CD8-positive, alpha-beta memory T cell (primary cell): ENCODE data around the gene BACE2. TPM values are rescaled to one million over a fixed set of nuclear protein-coding genes. Genes with fewer than 3 reads are reported as not detected.

ENCODE experiments used
- CTCF ChIA-PET: fragments of 350-600 bp; sonication (Branson Sonifier 250); formaldehyde crosslinking; loops from one replicate; lab custom pipeline; 2021; ENCODE audit warnings: antibody characterized with exemption; lab: Charles Lee
- POLR2A ChIA-PET: fragments of 350-600 bp; sonication (Branson Sonifier 250); formaldehyde crosslinking; loops from one replicate; lab custom pipeline; 2021; ENCODE audit warnings: antibody characterized with exemption; lab: Charles Lee
- DNase-seq, 5 donors: peaks; one replicate each; pipeline versions ENCODE4 v3.0.0 to v3.0.0-alpha.2; 2020 to 2022; ENCODE audit warnings: mixed read lengths in 1 of 5
- H3K27ac ChIP-seq: one replicate; pipeline ENCODE4 v1.7.0; 2013; ENCODE audit warnings: low read depth, mild to moderate bottlenecking, low read length, moderate library complexity
- H3K27me3 ChIP-seq: 2 replicates; pipeline ENCODE4 v1.7.0; 2013; ENCODE audit warnings: low read length, mild to moderate bottlenecking; ENCODE audit not compliant: insufficient read depth, poor library complexity, severe bottlenecking
- H3K36me3 ChIP-seq: 2 replicates; pipeline ENCODE4 v1.7.0; 2013; ENCODE audit warnings: mild to moderate bottlenecking, low read length, moderate library complexity; ENCODE audit not compliant: insufficient read depth
- H3K4me1 ChIP-seq: 2 replicates; pipeline ENCODE4 v1.7.0; 2013; ENCODE audit warnings: mild to moderate bottlenecking, low read length, moderate library complexity; ENCODE audit not compliant: insufficient read depth
- H3K4me3 ChIP-seq: 2 replicates; pipeline ENCODE4 v1.7.0; 2013; ENCODE audit warnings: mild to moderate bottlenecking, low read length
- H3K9me3 ChIP-seq: 2 replicates; pipeline ENCODE4 v1.7.0; 2013; ENCODE audit warnings: mild to moderate bottlenecking, low read length
- H3K27ac Mint-ChIP-seq, 8 donors: one replicate each; pipeline ENCODE4 v1.8.0; 2020 to 2021; ENCODE audit warnings: mixed read lengths in 8 of 8, mild to moderate bottlenecking in 6 of 8, inconsistent platforms in 3 of 8, moderate library complexity in 3 of 8
- H3K27me3 Mint-ChIP-seq, 2 donors: one replicate each; pipeline ENCODE4 v1.8.0; 2020 to 2021; ENCODE audit warnings: mixed read lengths in 2 of 2, mild to moderate bottlenecking in 1 of 2, moderate library complexity in 1 of 2
- H3K36me3 Mint-ChIP-seq, 3 donors: one replicate each; pipeline ENCODE4 v1.8.0; 2020 to 2021; ENCODE audit warnings: mixed read lengths in 3 of 3, inconsistent platforms in 1 of 3, mild to moderate bottlenecking in 1 of 3
- H3K4me1 Mint-ChIP-seq, 3 donors: one replicate each; pipeline ENCODE4 v1.8.0; 2020 to 2021; ENCODE audit warnings: mixed read lengths in 3 of 3, inconsistent platforms in 1 of 3, mild to moderate bottlenecking in 1 of 3
- H3K4me3 Mint-ChIP-seq, 7 donors: one replicate each; pipeline ENCODE4 v1.8.0; 2020 to 2021; ENCODE audit warnings: mixed read lengths in 7 of 7, mild to moderate bottlenecking in 6 of 7, moderate library complexity in 4 of 7, inconsistent platforms in 2 of 7
- H3K9me3 Mint-ChIP-seq, 5 donors: one replicate each; pipeline ENCODE4 v1.8.0; 2020 to 2022; ENCODE audit warnings: mixed read lengths in 5 of 5, mild to moderate bottlenecking in 3 of 5, moderate library complexity in 2 of 5, inconsistent platforms in 1 of 5
- polyA plus RNA-seq: library from polyadenylated mRNA; unstranded; fragments of 300-500 nt; fragmentation: Illumina TruSeq; gene quantifications from one replicate; pipeline ENCODE4 v1.2.3, GENCODE V29; 2021
- total RNA-seq, 2 experiments: library from RNA; stranded (reverse); gene quantifications; one replicate each; pipeline ENCODE4 v1.2.3, GENCODE V29; 2021

The BACE2 gene
- total and polyA plus RNA-seq, 3 experiments from 2014 or later, result 0.44 to 1.1 (median 0.58) TPM

GRCh38 chr21:41289431-41289830, 121.5 kb downstream of the BACE2 start:
- peaks cover 11 to 29% of the 10 kb centered on the region in 2 donors for H3K27me3 Mint-ChIP-seq
- no peak for DNase-seq
- no peak overlapping the region for H3K27ac Mint-ChIP-seq
- H3K36me3 ChIP-seq, result no peaks in the 10 kb centered on the region
- no peaks in the 10 kb centered on the region for H3K4me1 ChIP-seq
- ChIA-PET CTCF (no interaction called here), POLR2A (no interaction called here)
- H3K36me3 Mint-ChIP-seq, result no peaks in the 10 kb centered on the region
- peaks cover 4% of the 10 kb centered on the region for H3K27me3 ChIP-seq
- H3K4me3 Mint-ChIP-seq, result no peak overlapping the region
- H3K4me1 Mint-ChIP-seq, result peaks cover 3 to 11% (median 8%) of the 10 kb centered on the region in 3 donors
- no peaks in the 10 kb centered on the region for H3K9me3 ChIP-seq
- no peaks in the 10 kb centered on the region for H3K9me3 Mint-ChIP-seq
- no peak overlapping the region for H3K27ac ChIP-seq
- H3K4me3 ChIP-seq, result no peak overlapping the region

GRCh38 chr21:41290106-41290799, 122.3 kb downstream of the BACE2 start:
- peaks cover 14 to 38% of the 10 kb centered on the region in 2 donors for H3K27me3 Mint-ChIP-seq

DNA sequence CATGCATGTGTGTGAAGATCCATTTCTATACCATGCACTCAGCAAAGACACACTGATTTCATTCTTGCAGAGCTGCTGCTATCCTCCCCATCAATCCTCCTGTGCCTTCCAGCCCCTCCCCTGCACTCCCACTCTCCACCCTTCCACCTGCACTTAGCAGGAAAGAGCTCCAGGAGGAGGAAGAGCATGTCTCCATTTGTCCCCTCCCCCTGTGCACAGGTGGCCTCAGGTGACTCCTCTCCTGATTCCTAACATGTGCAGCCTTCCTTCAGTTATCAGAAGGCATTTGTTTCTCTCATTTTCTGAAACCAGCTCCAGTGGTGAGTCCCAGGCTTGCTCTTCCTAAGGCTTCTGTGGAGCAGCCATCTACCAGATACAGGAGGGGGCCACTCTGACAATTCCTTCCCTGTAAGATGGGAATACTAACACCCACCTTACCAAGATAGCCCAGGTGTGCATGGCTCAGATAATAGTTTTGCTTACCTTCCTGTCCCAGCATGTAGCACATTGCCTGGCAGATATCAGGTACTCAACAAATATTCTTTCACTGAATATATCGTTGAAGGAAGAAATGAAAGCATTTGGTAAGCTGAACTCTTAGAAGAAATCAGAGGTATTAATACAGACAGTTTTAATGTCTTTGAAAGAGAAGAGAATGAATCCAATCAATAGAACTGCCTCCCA, 126.7 kb downstream of the BACE2 start:
- Mint-ChIP-seq H3K27ac (no peak overlapping the region), H3K36me3 (no peaks in the 10 kb centered on the region), H3K4me1 (peaks cover 3 to 11% (median 8%) of the 10 kb centered on the region in 3 donors), H3K4me3 (no peak overlapping the region), H3K9me3 (no peaks in the 10 kb centered on the region), H3K27me3 (peaks cover 27 to 61% of the 10 kb centered on the region in 2 donors)
- ChIA-PET CTCF (interaction anchor here (1.9 kb wide), 1 partner anchor 11 kb away, joined by 5 read pairs; no protein-coding TSS in a partner anchor), POLR2A (no interaction called here)
- H3K27me3 ChIP-seq, result peaks cover 4% of the 10 kb centered on the region
- DNase-seq, result no peak
- no peaks in the 10 kb centered on the region for H3K9me3 ChIP-seq
- H3K36me3 ChIP-seq, result no peaks in the 10 kb centered on the region
- no peak overlapping the region for H3K27ac ChIP-seq
- no peaks in the 10 kb centered on the region for H3K4me1 ChIP-seq
- no peak overlapping the region for H3K4me3 ChIP-seq

More at GRCh38 chr21:41290106-41290799, 122.3 kb downstream of the BACE2 start:
- Histone ChIP-seq H3K27ac (no peak overlapping the region), H3K4me1 (no peaks in the 10 kb centered on the region), H3K4me3 (no peak overlapping the region), H3K36me3 (no peaks in the 10 kb centered on the region), H3K9me3 (no peaks in the 10 kb centered on the region), H3K27me3 (peaks cover 4% of the 10 kb centered on the region)
- H3K36me3 Mint-ChIP-seq, result no peaks in the 10 kb centered on the region
- peaks cover 3 to 11% (median 8%) of the 10 kb centered on the region in 3 donors for H3K4me1 Mint-ChIP-seq
- no peak for DNase-seq
- CTCF ChIA-PET, result no interaction called here
- H3K4me3 Mint-ChIP-seq, result no peak overlapping the region
- no peaks in the 10 kb centered on the region for H3K9me3 Mint-ChIP-seq
- POLR2A ChIA-PET, result no interaction called here
- no peak overlapping the region for H3K27ac Mint-ChIP-seq

- Histone ChIP-seq H3K36me3 (no peaks in the 10 kb centered on the region), H3K27me3 (peaks cover 4% of the 10 kb centered on the region), H3K27ac (no peak overlapping the region), H3K4me3 (no peak overlapping the region), H3K9me3 (no peaks in the 10 kb centered on the region), H3K4me1 (no peaks in the 10 kb centered on the region)
- H3K4me1 Mint-ChIP-seq, result peaks cover 3 to 11% (median 8%) of the 10 kb centered on the region in 3 donors
- no peak overlapping the region for H3K27ac Mint-ChIP-seq
- peaks cover 0 to 2% (median 0%) of the 10 kb centered on the region in 5 donors for H3K9me3 Mint-ChIP-seq
- no peaks in the 10 kb centered on the region for H3K36me3 Mint-ChIP-seq
- H3K4me3 Mint-ChIP-seq, result no peak overlapping the region
- POLR2A ChIA-PET, result no interaction called here
- no peak for DNase-seq
- CTCF ChIA-PET, result interaction anchor here (1.9 kb wide), 1 partner anchor 12 kb away, joined by 5 read pairs; no protein-coding TSS in a partner anchor
- peaks cover 23 to 57% of the 10 kb centered on the region in 2 donors for H3K27me3 Mint-ChIP-seq
Measured at GRCh38 chr21:41295721-41296254, 127.8 kb downstream of the BACE2 start.

DNA sequence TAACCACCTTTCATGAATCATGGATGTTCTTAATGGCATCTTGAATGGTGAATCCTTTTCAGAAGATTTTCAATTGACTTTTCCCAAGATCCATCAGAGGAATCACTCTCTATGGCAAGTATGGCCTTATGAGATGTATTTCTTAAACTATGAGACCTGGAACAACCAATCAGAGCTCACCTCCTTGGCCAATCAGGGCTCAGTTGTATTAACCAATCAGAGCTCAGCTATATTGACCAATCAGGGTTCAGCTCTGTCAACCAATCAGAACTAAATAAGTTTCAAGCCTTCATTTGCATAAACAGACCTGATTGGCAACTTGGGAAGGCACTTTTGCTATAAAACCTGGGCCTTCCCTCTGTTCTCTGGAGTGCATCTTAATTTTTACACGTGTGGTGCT, 135.0 kb downstream of the BACE2 start:
- no peaks in the 10 kb centered on the region for H3K4me1 Mint-ChIP-seq
- CTCF ChIA-PET, result no interaction called here
- H3K9me3 Mint-ChIP-seq, result peaks cover 0 to 3% (median 0%) of the 10 kb centered on the region in 5 donors
- Histone ChIP-seq H3K4me3 (no peak overlapping the region), H3K27me3 (no peaks in the 10 kb centered on the region), H3K9me3 (no peaks in the 10 kb centered on the region), H3K36me3 (no peaks in the 10 kb centered on the region), H3K4me1 (no peaks in the 10 kb centered on the region), H3K27ac (no peak overlapping the region)
- no peaks in the 10 kb centered on the region for H3K36me3 Mint-ChIP-seq
- H3K27me3 Mint-ChIP-seq, result peaks cover 16 to 19% of the 10 kb centered on the region in 2 donors
- DNase-seq, result no peak
- H3K27ac Mint-ChIP-seq, result no peak overlapping the region
- POLR2A ChIA-PET, result no interaction called here
- no peak overlapping the region for H3K4me3 Mint-ChIP-seq

- Histone ChIP-seq H3K27me3 (no peaks in the 10 kb centered on the region), H3K4me3 (no peak overlapping the region), H3K36me3 (no peaks in the 10 kb centered on the region), H3K9me3 (no peaks in the 10 kb centered on the region), H3K4me1 (no peaks in the 10 kb centered on the region), H3K27ac (no peak overlapping the region)
- ChIA-PET CTCF (no interaction called here), POLR2A (no interaction called here)
- H3K9me3 Mint-ChIP-seq, result peaks cover 0 to 3% (median 0%) of the 10 kb centered on the region in 5 donors
- peaks cover 9 to 14% of the 10 kb centered on the region in 2 donors for H3K27me3 Mint-ChIP-seq
- DNase-seq, result no peak
- H3K4me1 Mint-ChIP-seq, result no peaks in the 10 kb centered on the region
- H3K4me3 Mint-ChIP-seq, result no peak overlapping the region
- H3K36me3 Mint-ChIP-seq, result no peaks in the 10 kb centered on the region
- no peak overlapping the region for H3K27ac Mint-ChIP-seq
Measured at GRCh38 chr21:41304068-41304720, 136.2 kb downstream of the BACE2 start.

DNA sequence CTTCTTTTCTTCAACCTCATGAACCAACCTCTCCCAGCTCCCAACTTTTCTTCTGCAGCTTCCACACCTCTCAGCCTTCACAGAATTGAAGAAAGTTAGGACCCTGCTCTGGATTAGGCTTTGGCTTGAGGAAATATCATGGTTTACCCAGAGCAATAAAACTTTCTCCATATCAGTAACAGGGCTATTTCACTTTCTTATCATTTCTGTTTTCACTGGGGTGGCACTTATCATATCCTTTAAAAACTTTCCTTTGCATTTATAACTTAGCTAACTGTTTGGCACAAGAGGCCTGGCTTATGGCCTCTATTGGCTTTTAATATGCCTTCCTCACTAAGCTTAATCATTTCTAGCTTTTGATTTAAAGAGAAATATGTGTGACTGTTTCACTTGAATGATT, 139.3 kb downstream of the BACE2 start:
- no peaks in the 10 kb centered on the region for H3K27me3 ChIP-seq
- Mint-ChIP-seq H3K4me3 (no peak overlapping the region), H3K4me1 (no peaks in the 10 kb centered on the region), H3K27ac (no peak overlapping the region), H3K27me3 (peaks cover 9 to 24% of the 10 kb centered on the region in 2 donors), H3K9me3 (peaks cover 0 to 2% (median 0%) of the 10 kb centered on the region in 5 donors), H3K36me3 (no peaks in the 10 kb centered on the region)
- no peaks in the 10 kb centered on the region for H3K4me1 ChIP-seq
- H3K27ac ChIP-seq, result no peak overlapping the region
- CTCF ChIA-PET, result no interaction called here
- DNase-seq, result no peak
- POLR2A ChIA-PET, result no interaction called here
- H3K4me3 ChIP-seq, result no peak overlapping the region
- H3K36me3 ChIP-seq, result no peaks in the 10 kb centered on the region
- H3K9me3 ChIP-seq, result no peaks in the 10 kb centered on the region
